OCI-LY3 (cell line): ENCODE data around the gene TDRKH.

Source experiments
- CTCF ChIP-seq: fragments of 200-600, 300-600 bp; sonication (generic); IDR thresholded peaks from 2 replicates; pipeline ENCODE4 v1.5.1; 2014; ENCODE audit warnings: antibody characterized with exemption, low read length, low read depth
- EZH2phosphoT487 ChIP-seq: fragments of 200-600 bp; shearing (Covaris generic); IDR thresholded peaks from 2 replicates; pipeline ENCODE4 v1.6.1; 2018; ENCODE audit warnings: antibody characterized with exemption, mixed run types, low read depth

- TF ChIP-seq CTCF (no peak), EZH2phosphoT487 (no peak)
Observed at GRCh38 chr1:151782741-151783140, 7.6 kb downstream of the TDRKH start.
